ENCODE results near the gene CAST. TPM values are rescaled to one million over a fixed set of nuclear protein-coding genes. Genes with fewer than 3 reads are reported as not detected.
"Not testable (repeated sequence)": the region's sequence is repeated elsewhere in the genome, so short reads cannot be mapped to it uniquely, and the experiment has no call there.

CAST gene
- total RNA-seq, 2 donors from 2014 or later, result 315 to 490 TPM

DNA sequence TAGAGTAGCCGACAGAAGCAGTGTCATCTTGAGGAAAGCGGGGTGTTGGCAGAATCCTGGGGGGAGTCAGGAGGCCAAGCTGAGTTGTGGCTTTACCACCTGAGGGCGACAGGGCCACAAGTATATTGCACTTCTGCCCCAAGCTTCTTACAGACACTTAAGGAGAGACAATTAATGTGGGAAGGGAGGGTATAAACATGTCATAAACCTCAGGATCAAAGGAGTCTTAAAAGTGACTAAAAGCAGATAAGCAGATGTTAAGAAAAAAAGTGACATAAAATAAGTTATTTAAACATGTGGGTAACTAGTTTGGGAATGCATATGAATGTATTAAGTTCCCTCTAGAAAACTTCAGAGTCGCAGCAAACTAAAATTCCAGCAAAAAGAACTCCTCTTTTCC lies 81.6 kb downstream of the CAST start:
- H3K9me3 ChIP-seq, result no peaks in the 10 kb centered on the region
- TF ChIP-seq, protein P1, sequence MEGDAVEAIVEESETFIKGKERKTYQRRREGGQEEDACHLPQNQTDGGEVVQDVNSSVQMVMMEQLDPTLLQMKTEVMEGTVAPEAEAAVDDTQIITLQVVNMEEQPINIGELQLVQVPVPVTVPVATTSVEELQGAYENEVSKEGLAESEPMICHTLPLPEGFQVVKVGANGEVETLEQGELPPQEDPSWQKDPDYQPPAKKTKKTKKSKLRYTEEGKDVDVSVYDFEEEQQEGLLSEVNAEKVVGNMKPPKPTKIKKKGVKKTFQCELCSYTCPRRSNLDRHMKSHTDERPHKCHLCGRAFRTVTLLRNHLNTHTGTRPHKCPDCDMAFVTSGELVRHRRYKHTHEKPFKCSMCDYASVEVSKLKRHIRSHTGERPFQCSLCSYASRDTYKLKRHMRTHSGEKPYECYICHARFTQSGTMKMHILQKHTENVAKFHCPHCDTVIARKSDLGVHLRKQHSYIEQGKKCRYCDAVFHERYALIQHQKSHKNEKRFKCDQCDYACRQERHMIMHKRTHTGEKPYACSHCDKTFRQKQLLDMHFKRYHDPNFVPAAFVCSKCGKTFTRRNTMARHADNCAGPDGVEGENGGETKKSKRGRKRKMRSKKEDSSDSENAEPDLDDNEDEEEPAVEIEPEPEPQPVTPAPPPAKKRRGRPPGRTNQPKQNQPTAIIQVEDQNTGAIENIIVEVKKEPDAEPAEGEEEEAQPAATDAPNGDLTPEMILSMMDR (IDR thresholded peaks at IDR 0.05), result no peak
- DNase-seq, result no peak
- no peak overlapping the region for H3K9ac ChIP-seq (ENCODE audit: low read depth in 2 of 2, low read length in 2 of 2)
- H3K27me3 ChIP-seq, result no peaks in the 10 kb centered on the region
- H3K27ac ChIP-seq, result peak overlapping the region; percentile 11
- no peaks in the 10 kb centered on the region for H3K4me1 ChIP-seq
- intact Hi-C loops (cut with DNase I), result loop anchor here (10.0 kb wide), 1 partner anchor 129 kb away; no protein-coding TSS in a partner anchor
- peaks cover 19% of the 10 kb centered on the region for H3K36me3 ChIP-seq
- H3K4me3 ChIP-seq, result no peak overlapping the region

DNA sequence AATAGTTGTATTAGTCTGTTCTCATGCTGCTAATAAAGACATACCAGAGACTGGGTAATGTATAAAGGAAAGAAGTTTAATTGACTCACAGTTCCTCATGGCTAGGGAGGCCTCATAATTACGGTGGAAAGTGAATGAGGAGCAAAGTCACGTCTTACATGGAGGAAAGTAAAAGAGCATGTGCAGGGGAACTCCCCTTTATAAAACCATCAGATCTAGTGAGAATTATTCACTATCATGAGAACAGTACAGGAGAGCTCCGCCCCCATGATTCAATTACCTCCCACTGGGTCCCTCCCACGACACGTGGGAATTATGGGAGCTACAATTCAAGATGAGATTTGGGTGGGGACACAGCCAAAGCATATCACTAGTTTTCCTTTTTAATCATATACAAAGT lies 82.0 kb downstream of the CAST start:
- not testable (repeated sequence) for H3K27me3 ChIP-seq; H3K9me3 ChIP-seq; H3K4me1 ChIP-seq; H3K4me3 ChIP-seq; H3K9ac ChIP-seq (ENCODE audit: low read depth in 2 of 2, low read length in 2 of 2); DNase-seq
- intact Hi-C loops (cut with DNase I), result loop anchor here (10.0 kb wide), 1 partner anchor 129 kb away; no protein-coding TSS in a partner anchor
- peaks cover 19% of the 10 kb centered on the region for H3K36me3 ChIP-seq
- peak overlapping the region; percentile 8 for H3K27ac ChIP-seq

DNA sequence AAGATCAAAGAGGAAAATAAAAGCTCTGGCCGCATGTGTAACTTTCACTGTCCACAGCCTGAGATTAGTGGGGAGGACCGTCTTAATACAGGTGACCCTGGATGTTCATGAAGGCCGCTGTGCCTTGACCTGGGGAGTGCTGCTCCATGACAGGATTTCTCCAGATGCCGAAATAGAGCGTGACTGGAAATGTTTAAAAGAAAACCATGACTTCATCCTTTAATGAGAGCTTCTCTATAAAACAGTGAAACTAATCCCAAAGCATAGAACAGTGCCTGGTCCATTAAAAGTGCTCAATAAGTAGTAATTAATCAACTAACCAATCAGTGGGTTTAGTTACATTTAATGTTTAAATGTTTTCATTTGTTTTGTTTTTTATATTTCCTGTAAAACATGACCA lies 82.8 kb downstream of the CAST start:
- intact Hi-C loops (cut with DNase I), result loop anchor here (10.0 kb wide), 1 partner anchor 130 kb away; no protein-coding TSS in a partner anchor
- H3K36me3 ChIP-seq, result peaks cover 24% of the 10 kb centered on the region
- no peak for DNase-seq
- no peak overlapping the region for H3K4me3 ChIP-seq
- H3K9ac ChIP-seq (ENCODE audit: low read depth in 2 of 2, low read length in 2 of 2), result no peak overlapping the region
- no peaks in the 10 kb centered on the region for H3K27me3 ChIP-seq
- TF ChIP-seq, protein P1 (IDR thresholded peaks at IDR 0.05), result no peak
- no peaks in the 10 kb centered on the region for H3K9me3 ChIP-seq
- H3K4me1 ChIP-seq, result no peaks in the 10 kb centered on the region
- H3K27ac ChIP-seq, result no peak overlapping the region

DNA sequence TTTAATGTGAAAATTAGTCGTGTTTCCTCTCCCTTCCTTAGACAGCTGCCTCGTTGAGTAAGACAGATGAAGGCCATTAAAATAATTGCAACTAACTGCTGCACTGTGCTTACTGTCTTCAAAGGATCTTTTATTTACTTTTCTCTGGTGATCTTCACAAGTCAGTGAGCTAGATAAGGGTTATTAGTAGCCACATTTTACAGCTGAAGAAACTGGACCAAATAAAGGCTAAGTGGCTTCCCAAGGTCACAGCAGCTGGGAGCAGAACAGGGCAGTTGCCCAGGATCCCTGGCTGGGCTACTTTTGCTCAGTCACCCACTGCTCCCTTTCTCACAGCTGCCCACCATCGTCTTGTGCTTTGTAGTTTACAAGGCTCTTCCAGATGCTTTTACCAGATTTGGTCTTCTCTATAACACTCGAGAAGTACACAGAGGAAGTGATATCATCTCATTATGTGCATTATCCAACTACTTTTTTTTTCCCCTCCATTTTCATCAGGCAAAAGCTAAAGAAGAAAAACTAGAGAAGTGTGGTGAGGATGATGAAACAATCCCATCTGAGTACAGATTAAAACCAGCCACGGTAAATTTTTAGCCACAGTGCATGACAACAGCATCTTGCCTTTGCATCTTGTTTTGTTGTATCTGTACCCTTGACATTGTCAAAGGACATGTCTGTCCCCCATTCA lies 83.8 kb downstream of the CAST start:
- Histone ChIP-seq H3K9ac (ENCODE audit: low read depth in 2 of 2, low read length in 2 of 2) (no peak overlapping the region), H3K36me3 (peaks cover 25% of the 10 kb centered on the region), H3K27ac (peak overlapping the region; percentile 6), H3K4me1 (no peaks in the 10 kb centered on the region), H3K27me3 (no peaks in the 10 kb centered on the region), H3K4me3 (no peak overlapping the region), H3K9me3 (no peaks in the 10 kb centered on the region)
- TF ChIP-seq, protein P1 (IDR thresholded peaks at IDR 0.05), result no peak
- DNase-seq, result no peak
- intact Hi-C loops (cut with DNase I), result loop anchor here (10.0 kb wide), 1 partner anchor 131 kb away; no protein-coding TSS in a partner anchor

DNA sequence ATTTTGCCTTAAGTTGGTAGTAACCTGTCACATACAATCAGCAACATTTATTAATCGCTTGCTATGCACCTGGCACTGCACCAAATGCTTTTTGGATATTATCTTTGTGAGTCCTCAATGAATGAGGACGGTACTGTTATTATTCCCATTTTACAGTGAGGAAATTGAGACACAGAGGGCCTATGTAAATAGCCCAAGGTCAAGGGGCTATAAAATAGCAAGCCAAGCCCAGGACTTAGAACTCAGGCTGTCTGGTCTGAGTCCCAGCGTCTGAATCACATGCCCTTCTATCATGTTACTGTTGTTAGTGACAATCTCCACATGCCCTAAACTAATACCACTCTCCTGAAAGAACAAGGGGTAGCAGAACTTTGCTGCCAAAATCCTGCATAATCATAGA lies 85.5 kb downstream of the CAST start:
- DNase-seq, result peak; percentile 31
- Histone ChIP-seq H3K27me3 (no peaks in the 10 kb centered on the region), H3K9me3 (no peaks in the 10 kb centered on the region), H3K4me1 (no peaks in the 10 kb centered on the region), H3K9ac (ENCODE audit: low read depth in 2 of 2, low read length in 2 of 2) (no peak overlapping the region), H3K4me3 (no peak overlapping the region), H3K36me3 (peaks cover 21% of the 10 kb centered on the region), H3K27ac (no peak overlapping the region)
- intact Hi-C loops (cut with DNase I), result loop anchor here (10.0 kb wide), 1 partner anchor 133 kb away; no protein-coding TSS in a partner anchor
- TF ChIP-seq, protein P1 (IDR thresholded peaks at IDR 0.05), result no peak

Data from colonic mucosa (tissue), 4 donors.